Measurements from ENCODE around the gene TTC39A.

TTC39A gene

GRCh38 chr1:51311826-51312225 lies 18.5 kb downstream of the TTC39A start:
- Histone ChIP-seq H4K20me1 (ENCODE audit: insufficient read depth, low read length, poor library complexity, severe bottlenecking) (no peaks in the 10 kb centered on the region), H3K9me3 (ENCODE audit: insufficient read depth, low read depth, low read length) (no peaks in the 10 kb centered on the region), H3K9me2 (replicated peaks; ENCODE audit: low read depth, low read length) (no peaks in the 10 kb centered on the region), H3K4me2 (ENCODE audit: low read depth, low read length, poor library complexity, severe bottlenecking) (no peak overlapping the region), H3K27me3 (ENCODE audit: insufficient read depth, low read length, poor library complexity, severe bottlenecking) (no peaks in the 10 kb centered on the region), H3F3A (ENCODE audit: low read depth) (no peaks in the 10 kb centered on the region), H2AFZ (ENCODE audit: low read length) (no peak overlapping the region), H3K4me1 (ENCODE audit: insufficient read depth, low read length, poor library complexity, severe bottlenecking) (peaks cover 42% of the 10 kb centered on the region), H3K36me3 (ENCODE audit: insufficient read depth, low read length) (no peaks in the 10 kb centered on the region), H3K79me2 (ENCODE audit: insufficient read depth, low read length) (no peaks in the 10 kb centered on the region), H3K9ac (ENCODE audit: low read depth, low read length, poor library complexity, severe bottlenecking) (no peak overlapping the region), H3K4me3 (ENCODE audit: low read length, poor library complexity, severe bottlenecking) (no peak overlapping the region)
- TF ChIP-seq CTCF (conservative IDR thresholded peaks at IDR 0.05; ENCODE audit: low read length) (no peak), EZH2phosphoT487 (IDR thresholded peaks at IDR 0.05; ENCODE audit: borderline replicate concordance) (no peak)

GRCh38 chr1:51310871-51311613 lies 19.3 kb downstream of the TTC39A start:
- no peaks in the 10 kb centered on the region for H3K36me3 ChIP-seq (ENCODE audit: insufficient read depth, low read length)
- no peak overlapping the region for H3K4me3 ChIP-seq (ENCODE audit: low read length, poor library complexity, severe bottlenecking)
- no peaks in the 10 kb centered on the region for H3F3A ChIP-seq (ENCODE audit: low read depth)
- H3K27me3 ChIP-seq (ENCODE audit: insufficient read depth, low read length, poor library complexity, severe bottlenecking): no peaks in the 10 kb centered on the region
- H4K20me1 ChIP-seq (ENCODE audit: insufficient read depth, low read length, poor library complexity, severe bottlenecking): no peaks in the 10 kb centered on the region
- TF ChIP-seq CTCF (conservative IDR thresholded peaks at IDR 0.05; ENCODE audit: low read length) (no peak), EZH2phosphoT487 (IDR thresholded peaks at IDR 0.05; ENCODE audit: borderline replicate concordance) (no peak)
- no peaks in the 10 kb centered on the region for H3K79me2 ChIP-seq (ENCODE audit: insufficient read depth, low read length)
- H3K9ac ChIP-seq (ENCODE audit: low read depth, low read length, poor library complexity, severe bottlenecking): no peak overlapping the region
- no peak overlapping the region for H2AFZ ChIP-seq (ENCODE audit: low read length)
- H3K9me3 ChIP-seq (ENCODE audit: insufficient read depth, low read depth, low read length): no peaks in the 10 kb centered on the region
- peaks cover 34% of the 10 kb centered on the region for H3K4me1 ChIP-seq (ENCODE audit: insufficient read depth, low read length, poor library complexity, severe bottlenecking)
- no peaks in the 10 kb centered on the region for H3K9me2 ChIP-seq (replicated peaks; ENCODE audit: low read depth, low read length)
- peak overlapping the region; percentile 27 for H3K4me2 ChIP-seq (ENCODE audit: low read depth, low read length, poor library complexity, severe bottlenecking)

- H2AFZ ChIP-seq (ENCODE audit: low read length): no peak overlapping the region
- peaks cover 23% of the 10 kb centered on the region for H3K4me1 ChIP-seq (ENCODE audit: insufficient read depth, low read length, poor library complexity, severe bottlenecking)
- no peaks in the 10 kb centered on the region for H3K9me2 ChIP-seq (replicated peaks; ENCODE audit: low read depth, low read length)
- H4K20me1 ChIP-seq (ENCODE audit: insufficient read depth, low read length, poor library complexity, severe bottlenecking): no peaks in the 10 kb centered on the region
- no peak overlapping the region for H3K4me3 ChIP-seq (ENCODE audit: low read length, poor library complexity, severe bottlenecking)
- H3F3A ChIP-seq (ENCODE audit: low read depth): no peaks in the 10 kb centered on the region
- no peak overlapping the region for H3K4me2 ChIP-seq (ENCODE audit: low read depth, low read length, poor library complexity, severe bottlenecking)
- no peaks in the 10 kb centered on the region for H3K9me3 ChIP-seq (ENCODE audit: insufficient read depth, low read depth, low read length)
- TF ChIP-seq EZH2phosphoT487 (IDR thresholded peaks at IDR 0.05; ENCODE audit: borderline replicate concordance): no peak
- no peak for TF ChIP-seq CTCF (conservative IDR thresholded peaks at IDR 0.05; ENCODE audit: low read length)
- no peaks in the 10 kb centered on the region for H3K79me2 ChIP-seq (ENCODE audit: insufficient read depth, low read length)
- no peaks in the 10 kb centered on the region for H3K27me3 ChIP-seq (ENCODE audit: insufficient read depth, low read length, poor library complexity, severe bottlenecking)
- no peak overlapping the region for H3K9ac ChIP-seq (ENCODE audit: low read depth, low read length, poor library complexity, severe bottlenecking)
- H3K36me3 ChIP-seq (ENCODE audit: insufficient read depth, low read length): no peaks in the 10 kb centered on the region
Observed at GRCh38 chr1:51309291-51309690, 21.1 kb downstream of the TTC39A start.
